SK-N-SH (cell line): Measurements from ENCODE around the gene DGKD. TPM values are rescaled to one million over a fixed set of nuclear protein-coding genes. Genes with fewer than 3 reads are reported as not detected.

Experiments
- CTCF ChIA-PET: fragments of 300-600, 350-600 bp; formaldehyde crosslinking; extraction: SDS; loops from one replicate; lab custom pipeline; 2021; lab: Yijun Ruan, JAX
- POLR2A ChIA-PET: fragments of 350-600 bp; sonication (Branson Sonifier 250); formaldehyde crosslinking; extraction: SDS; loops from one replicate; lab custom pipeline; 2020; ENCODE audit warnings: antibody characterized with exemption, inconsistent platforms; lab: Yijun Ruan, JAX
- DNase-seq: peaks from one replicate; pipeline ENCODE4 v3.0.0; 2012
- H2AFZ ChIP-seq: fragments of 200-600 bp; sonication (generic); 2 replicates; pipeline ENCODE4 v1.8.1; 2016; ENCODE audit warnings: antibody characterized with exemption, mild to moderate bottlenecking, low read depth
- H3F3A ChIP-seq: fragments of 200-600 bp; sonication (generic); replicated peaks from 2 replicates; pipeline ENCODE3; 2016; ENCODE audit warnings: antibody characterized with exemption, mild to moderate bottlenecking; ENCODE audit not compliant: insufficient read depth
- H3K27ac ChIP-seq, 2 experiments: fragments of 200-500 bp in 1 of 2; fragments of 200-600 bp in 1 of 2; sonication (Bioruptor generic) in 1 of 2; sonication (generic), shearing (Covaris generic) in 1 of 2; 2 replicates each; pipeline versions ENCODE4 v1.5.1 to v1.6.1; 2014 to 2016; ENCODE audit warnings: low read depth in 2 of 2, inconsistent platforms in 1 of 2, low read length in 1 of 2, mild to moderate bottlenecking in 1 of 2, mixed read lengths in 1 of 2
- H3K27me3 ChIP-seq: fragments of 200-600 bp; sonication (generic), shearing (Covaris generic); 2 replicates; pipeline ENCODE4 v1.6.1; 2016; ENCODE audit warnings: mixed run types; ENCODE audit not compliant: insufficient read depth
- H3K36me3 ChIP-seq, 2 experiments: fragments of 200-500 bp in 1 of 2; fragments of 200-600 bp in 1 of 2; sonication (Bioruptor generic) in 1 of 2; sonication (generic) in 1 of 2; replicated peaks in 1 of 2; 2 replicates each; pipeline versions ENCODE3 to v1.5.1; 2014 to 2016; ENCODE audit warnings: low read length in 1 of 2, mild to moderate bottlenecking in 1 of 2; ENCODE audit not compliant: insufficient read depth in 2 of 2, control insufficient read depth in 1 of 2
- H3K4me1 ChIP-seq, 2 experiments: fragments of 200-500 bp in 1 of 2; fragments of 200-600 bp in 1 of 2; sonication (Bioruptor generic) in 1 of 2; sonication (generic), shearing (Covaris generic) in 1 of 2; 2 replicates each; pipeline versions ENCODE4 v1.5.1 to v1.6.1; 2014 to 2016; ENCODE audit warnings: low read depth in 1 of 2, low read length in 1 of 2, mixed run types in 1 of 2; ENCODE audit not compliant: insufficient read depth in 2 of 2, control insufficient read depth in 1 of 2
- H3K4me2 ChIP-seq: fragments of 200-600 bp; sonication (generic), shearing (Covaris generic); 2 replicates; pipeline ENCODE4 v1.6.1; 2017; ENCODE audit warnings: mixed run types
- H3K4me3 ChIP-seq, 2 experiments: fragments of 200-500 bp in 1 of 2; fragments of 200-600 bp in 1 of 2; sonication (Bioruptor generic) in 1 of 2; sonication (generic), shearing (Covaris generic) in 1 of 2; 2 replicates each; pipeline versions ENCODE4 v1.5.1 to v1.8.1; 2014 to 2016; ENCODE audit warnings: low read depth in 2 of 2, inconsistent platforms in 1 of 2, low read length in 1 of 2, mild to moderate bottlenecking in 1 of 2, mixed read lengths in 1 of 2, moderate library complexity in 1 of 2
- H3K79me2 ChIP-seq: fragments of 200-600 bp; sonication (generic); 2 replicates; pipeline ENCODE4 v1.8.1; 2017; ENCODE audit warnings: mild to moderate bottlenecking; ENCODE audit not compliant: insufficient read depth
- H3K9ac ChIP-seq: fragments of 200-600 bp; sonication (generic); 2 replicates; pipeline ENCODE4 v1.6.1; 2017; ENCODE audit warnings: mixed run types
- H3K9me2 ChIP-seq: fragments of 200-600 bp; sonication (generic); 2 replicates; pipeline ENCODE4 v1.6.1; 2017; ENCODE audit warnings: mixed run types
- H3K9me3 ChIP-seq: fragments of 200-600 bp; sonication (generic); 2 replicates; pipeline ENCODE4 v1.6.1; 2017; ENCODE audit warnings: mixed run types, mild to moderate bottlenecking, moderate library complexity
- H4K20me1 ChIP-seq: fragments of 200-600 bp; sonication (generic); 2 replicates; pipeline ENCODE4 v1.6.1; 2017; ENCODE audit warnings: mild to moderate bottlenecking, mixed run types; ENCODE audit not compliant: insufficient read depth
- ELF1 ChIP-seq: IDR thresholded peaks from 2 replicates; pipeline ENCODE4 v1.4.0; 2012
- EZH2phosphoT487 ChIP-seq: fragments of 200-600 bp; sonication (generic); IDR thresholded peaks from 2 replicates; pipeline ENCODE4 v1.6.1; 2017; ENCODE audit warnings: low read depth, mixed run types, mild to moderate bottlenecking, antibody characterized with exemption, moderate library complexity, borderline replicate concordance
- FOXM1 ChIP-seq: IDR thresholded peaks from 2 replicates; pipeline ENCODE4 v1.4.0; 2012; ENCODE audit warnings: low read depth, mild to moderate bottlenecking
- GATA2 ChIP-seq: sonication (generic); formaldehyde crosslinking; IDR thresholded peaks from 2 replicates; pipeline ENCODE4 v1.5.0; 2020; ENCODE audit warnings: mild to moderate bottlenecking, missing genetic modification reagents
- IRF3 ChIP-seq: fragments of 150-350 bp; IDR thresholded peaks from 2 replicates; pipeline ENCODE4 v1.6.1; 2016; ENCODE audit warnings: mild to moderate bottlenecking, low read depth, low read length
- MEF2A ChIP-seq: IDR thresholded peaks from 2 replicates; pipeline ENCODE4 v1.4.0; 2012; ENCODE audit warnings: low read depth, borderline replicate concordance
- MXI1 ChIP-seq: IDR thresholded peaks from 2 replicates; pipeline ENCODE4 v1.6.1; 2012; ENCODE audit warnings: mild to moderate bottlenecking, low read depth, low read length, improper control_type of control experiment
- NRF1 ChIP-seq: IDR thresholded peaks from 2 replicates; pipeline ENCODE4 v1.6.1; 2012; ENCODE audit warnings: low read depth, mild to moderate bottlenecking, low read length
- PBX3 ChIP-seq: IDR thresholded peaks from 2 replicates; pipeline ENCODE4; 2012
- RAD21 ChIP-seq: IDR thresholded peaks from 2 replicates; pipeline ENCODE4 v1.6.1; 2012; ENCODE audit warnings: mild to moderate bottlenecking, low read length
- REST ChIP-seq: IDR thresholded peaks from 2 replicates; pipeline ENCODE4 v1.6.1; 2012; ENCODE audit warnings: mild to moderate bottlenecking, low read depth, low read length, moderate library complexity
- SIN3A ChIP-seq: IDR thresholded peaks from 2 replicates; pipeline ENCODE4 v1.6.1; 2012; ENCODE audit warnings: low read depth, mild to moderate bottlenecking, low read length, moderate library complexity, borderline replicate concordance
- TAF1 ChIP-seq: IDR thresholded peaks from 2 replicates; pipeline ENCODE4 v1.6.1; 2012; ENCODE audit warnings: low read depth, mild to moderate bottlenecking, low read length, moderate library complexity, borderline replicate concordance
- TCF12 ChIP-seq: IDR thresholded peaks from 2 replicates; pipeline ENCODE4 v1.4.0; 2012
- TEAD4 ChIP-seq: IDR thresholded peaks from 2 replicates; pipeline ENCODE4 v1.4.0; 2012; ENCODE audit warnings: mild to moderate bottlenecking, borderline replicate concordance; ENCODE audit not compliant: insufficient read depth
- USF1 ChIP-seq: IDR thresholded peaks from 2 replicates; pipeline ENCODE4 v1.4.0; 2012; ENCODE audit warnings: low read depth, borderline replicate concordance
- WGBS: methylation state at CpG from one replicate; pipeline ENCODE4 v1.1.6; 2017; ENCODE audit warnings: low lambda C conversion rate; 5-methylcytosine and 5-hydroxymethylcytosine counted together
- polyA plus RNA-seq, 3 experiments: library from polyadenylated mRNA; depleted of rRNA; stranded (reverse); fragments of >200 nt; gene quantifications; 2 replicates each; pipeline ENCODE4 v1.2.3, GENCODE V29; 2012

The DGKD gene
- polyA plus RNA-seq, 1 of the 3 experiments (the other 2 are of a cell fraction): 21.7 TPM

- TF ChIP-seq USF1 (no peak), REST (no peak), FOXM1 (no peak), MXI1 (no peak)
- TF ChIP-seq, all 33 proteins: peak for 0
Observed at GRCh38 chr2:233355916-233356315, 1.6 kb downstream of the DGKD start (continued).

GRCh38 chr2:233356546-233357308 lies 2.4 kb downstream of the DGKD start:
- Histone ChIP-seq H3K4me1 (peaks cover 17 to 24% of the 10 kb centered on the region in 2 experiments; a peak in 3 of 4 replicates), H3K9me2 (no peaks in the 10 kb centered on the region), H3K79me2 (peaks cover 64% of the 10 kb centered on the region), H4K20me1 (0 out of 2 replicates have a peak, but pooled peaks cover 11% of the 10 kb centered on the region)
- no peak for DNase-seq
- no peak for TF ChIP-seq ELF1
- no peak for TF ChIP-seq MEF2A
- no peak for TF ChIP-seq TEAD4
- TF ChIP-seq NRF1: no peak
- TF ChIP-seq EZH2phosphoT487: no peak
- TF ChIP-seq PBX3: no peak
- TF ChIP-seq TCF12: no peak
- no peak for TF ChIP-seq GATA2 (CRISPR knock-in tag)
- TF ChIP-seq TAF1: no peak
- TF ChIP-seq RAD21: no peak
- TF ChIP-seq FOXM1: no peak
- TF ChIP-seq REST: no peak
- TF ChIP-seq IRF3: no peak
- TF ChIP-seq SIN3A: no peak
- TF ChIP-seq, all 33 proteins: peak for 0
- Histone ChIP-seq H3K9me3 (no peaks in the 10 kb centered on the region), H3K27me3 (no peaks in the 10 kb centered on the region), H3K9ac (no peak overlapping the region), H3F3A (no peaks in the 10 kb centered on the region), H3K36me3 (peaks cover 0 to 8% of the 10 kb centered on the region in 2 experiments), H3K4me2 (peak overlapping the region; percentile 90; the same call in 1 of the 2 replicates), H3K27ac (no peak overlapping the region), H3K4me3 (0 out of 4 replicates have a peak overlapping the region, but pooled peaks of 1 of the 2 experiments have one; percentile 82), H2AFZ (no peak overlapping the region)
- POLR2A ChIA-PET: interaction anchor here (1.6 kb wide), 1 partner anchor 31 kb away, joined by 4 read pairs; no protein-coding TSS in a partner anchor
- WGBS: 92% methylated on average over 4 of the region's 4 CpGs
- CTCF ChIA-PET: interaction anchor here (0.8 to 3.1 kb wide), 3 partner anchors 12 to 87 kb away, joined by 3 to 14 read pairs (median 4); no protein-coding TSS in a partner anchor
